ENCODE data around the gene HP.
"Not testable (repeated sequence)": the region's sequence is repeated elsewhere in the genome, so short reads cannot be mapped to it uniquely, and the experiment has no call there.

The HP gene

GRCh38 chr16:72043058-72043457, 11.2 kb upstream of the HP start:
- no peak for DNase-seq (ENCODE audit: low read depth in 3 of 3)

GRCh38 chr16:72043539-72043938, 10.8 kb upstream of the HP start:
- no peak for DNase-seq (ENCODE audit: low read depth in 3 of 3)

GRCh38 chr16:72044296-72044695, 10.0 kb upstream of the HP start:
- DNase-seq (ENCODE audit: low read depth in 3 of 3): no peak

- DNase-seq (ENCODE audit: low read depth in 3 of 3): no peak
These were observed 9.4 kb upstream of the HP start for GRCh38 chr16:72044825-72045359.

- no peak for DNase-seq (ENCODE audit: low read depth in 3 of 3)
These were observed 5.2 kb upstream of the HP start for GRCh38 chr16:72049110-72049509.

- no peak for DNase-seq (ENCODE audit: low read depth in 3 of 3)
These were observed 3.4 kb upstream of the HP start for GRCh38 chr16:72050769-72051464.

GRCh38 chr16:72051818-72052217, 2.5 kb upstream of the HP start:
- no peak for DNase-seq (ENCODE audit: low read depth in 3 of 3)

- DNase-seq (ENCODE audit: low read depth in 3 of 3): no peak
These were observed 1.6 kb downstream of the HP start for GRCh38 chr16:72055911-72056310.

- not testable (repeated sequence) for DNase-seq (ENCODE audit: low read depth in 3 of 3)
These were observed 3.0 kb downstream of the HP start for GRCh38 chr16:72057313-72057712.

GRCh38 chr16:72059060-72059459, 4.8 kb downstream of the HP start:
- DNase-seq (ENCODE audit: low read depth in 3 of 3): not testable (repeated sequence)

- no peak for DNase-seq (ENCODE audit: low read depth in 3 of 3)
These were observed 6.1 kb downstream of the HP start for GRCh38 chr16:72060405-72060804.

GRCh38 chr16:72061564-72061963, 7.3 kb downstream of the HP start:
- no peak for DNase-seq (ENCODE audit: low read depth in 3 of 3)

GRCh38 chr16:72064361-72064894, 10.1 kb downstream of the HP start:
- DNase-seq (ENCODE audit: low read depth in 3 of 3): no peak

- DNase-seq (ENCODE audit: low read depth in 3 of 3): no peak
These were observed 12.4 kb downstream of the HP start for GRCh38 chr16:72066747-72067146.

GRCh38 chr16:72068930-72069329, 14.6 kb downstream of the HP start:
- DNase-seq (ENCODE audit: low read depth in 3 of 3): no peak

GRCh38 chr16:72072514-72073342, 18.4 kb downstream of the HP start:
- DNase-seq (ENCODE audit: low read depth in 3 of 3): no peak

- DNase-seq (ENCODE audit: low read depth in 3 of 3): no peak
These were observed 19.4 kb downstream of the HP start for GRCh38 chr16:72073560-72074230.

- DNase-seq (ENCODE audit: low read depth in 3 of 3): not testable (repeated sequence)
These were observed 20.8 kb downstream of the HP start for GRCh38 chr16:72075067-72075466.

GRCh38 chr16:72076991-72077706, 22.8 kb downstream of the HP start:
- not testable (repeated sequence) for DNase-seq (ENCODE audit: low read depth in 3 of 3)

- DNase-seq (ENCODE audit: low read depth in 3 of 3): no peak
These were observed 29.6 kb downstream of the HP start for GRCh38 chr16:72083778-72084404.

- no peak for DNase-seq (ENCODE audit: low read depth in 3 of 3)
These were observed 30.1 kb downstream of the HP start for GRCh38 chr16:72084445-72084844.

Data from stimulated activated CD4-positive, alpha-beta T cell treated with anti-CD3 and anti-CD28 coated beads, TNF-alpha, amount 100 ng/mL, for 24 hours (primary cell).